ENCODE data around the gene DMD.

The DMD gene

GRCh38 chrX:32948130-32948529 lies 263.2 kb downstream of the DMD start:
- no peak for TF ChIP-seq CTCF (IDR thresholded peaks at IDR 0.05; ENCODE audit: borderline replicate concordance, control extremely low read depth, extremely low read depth, insufficient read depth, missing control alignments)
- DNase-seq (ENCODE audit: low spot score), result no peak
- in situ Hi-C loops (cut with MboI; ENCODE audit: low sequenced_read_pairs, unreplicated experiment), result no loop called here

GRCh38 chrX:32937043-32937442 lies 274.3 kb downstream of the DMD start:
- DNase-seq (ENCODE audit: low spot score), result no peak
- no peak for TF ChIP-seq CTCF (IDR thresholded peaks at IDR 0.05; ENCODE audit: borderline replicate concordance, control extremely low read depth, extremely low read depth, insufficient read depth, missing control alignments)
- in situ Hi-C loops (cut with MboI; ENCODE audit: low sequenced_read_pairs, unreplicated experiment), result no loop called here

GRCh38 chrX:32933548-32933947 lies 277.8 kb downstream of the DMD start:
- TF ChIP-seq CTCF (IDR thresholded peaks at IDR 0.05; ENCODE audit: borderline replicate concordance, control extremely low read depth, extremely low read depth, insufficient read depth, missing control alignments), result no peak
- in situ Hi-C loops (cut with MboI; ENCODE audit: low sequenced_read_pairs, unreplicated experiment), result no loop called here
- no peak for DNase-seq (ENCODE audit: low spot score)

GRCh38 chrX:32929040-32929439 lies 282.3 kb downstream of the DMD start:
- in situ Hi-C loops (cut with MboI; ENCODE audit: low sequenced_read_pairs, unreplicated experiment), result no loop called here
- TF ChIP-seq CTCF (IDR thresholded peaks at IDR 0.05; ENCODE audit: borderline replicate concordance, control extremely low read depth, extremely low read depth, insufficient read depth, missing control alignments), result no peak
- no peak for DNase-seq (ENCODE audit: low spot score)

- no peak for TF ChIP-seq CTCF (IDR thresholded peaks at IDR 0.05; ENCODE audit: borderline replicate concordance, control extremely low read depth, extremely low read depth, insufficient read depth, missing control alignments)
- DNase-seq (ENCODE audit: low spot score), result no peak
- in situ Hi-C loops (cut with MboI; ENCODE audit: low sequenced_read_pairs, unreplicated experiment), result no loop called here
These were observed 315.3 kb downstream of the DMD start for GRCh38 chrX:32896088-32896487.

- TF ChIP-seq CTCF (IDR thresholded peaks at IDR 0.05; ENCODE audit: borderline replicate concordance, control extremely low read depth, extremely low read depth, insufficient read depth, missing control alignments), result no peak
- in situ Hi-C loops (cut with MboI; ENCODE audit: low sequenced_read_pairs, unreplicated experiment), result no loop called here
These were observed 316.7 kb downstream of the DMD start for GRCh38 chrX:32894679-32895078.

GRCh38 chrX:32893751-32894150 lies 317.6 kb downstream of the DMD start:
- no peak for TF ChIP-seq CTCF (IDR thresholded peaks at IDR 0.05; ENCODE audit: borderline replicate concordance, control extremely low read depth, extremely low read depth, insufficient read depth, missing control alignments)
- in situ Hi-C loops (cut with MboI; ENCODE audit: low sequenced_read_pairs, unreplicated experiment), result no loop called here

More at GRCh38 chrX:32894679-32895078, 316.7 kb downstream of the DMD start:
- DNase-seq (ENCODE audit: low spot score), result no peak

More at GRCh38 chrX:32893751-32894150, 317.6 kb downstream of the DMD start:
- no peak for DNase-seq (ENCODE audit: low spot score)

Measured in GM13976 (cell line).